H1 (cell line): ENCODE measurements around the gene PPP4R4. TPM values are rescaled to one million over a fixed set of nuclear protein-coding genes. Genes with fewer than 3 reads are reported as not detected.

Experiments used
- MAFK ChIP-seq: IDR thresholded peaks from 2 replicates; pipeline ENCODE4 v1.6.1; 2012; ENCODE audit warnings: low read depth, mild to moderate bottlenecking, improper control_type of control experiment, low read length
- polyA plus RNA-seq, 7 experiments: library from polyadenylated mRNA; depleted of rRNA in 3 of 7; stranded (reverse) in 5 of 7; unstranded in 2 of 7; fragments of >200 nt in 5 of 7; fragments of 200-250 nt in 2 of 7; gene quantifications; 1 replicate in 5 of 7; 2 replicates in 1 of 7; 4 replicates in 1 of 7; pipeline versions ENCODE4 v1.2.1 to v1.2.3, GENCODE V29; 2011 to 2013; ENCODE audit warnings: missing spikeins in 2 of 7, mixed read lengths in 2 of 7
- total RNA-seq: library from RNA; stranded (reverse); fragmentation: NEBNext Ultra II Directional; extraction: Animal tissue kit (Norgen Biotek cat#: 25700); gene quantifications from 2 replicates; pipeline ENCODE4 v1.2.1, GENCODE V29; 2021

Gene PPP4R4
- total and polyA plus RNA-seq, 2 of the 8 experiments (the other 6 are each of a cell fraction or from before 2014, with no cell fraction given), result 3.3 to 9.6 TPM

- TF ChIP-seq MAFK, result no peak
These were observed 116.1 kb downstream of the PPP4R4 start (continued) for GRCh38 chr14:94290197-94290596.
